GM12872 (cell line): Measurements from ENCODE around the gene EFCAB7.

Experiments
- CTCF ChIP-seq: IDR thresholded peaks from 3 replicates; pipeline ENCODE4 v1.5.1; 2011; ENCODE audit warnings: low read depth, mild to moderate bottlenecking, low read length, moderate library complexity; ENCODE audit not compliant: insufficient read depth

The EFCAB7 gene

DNA sequence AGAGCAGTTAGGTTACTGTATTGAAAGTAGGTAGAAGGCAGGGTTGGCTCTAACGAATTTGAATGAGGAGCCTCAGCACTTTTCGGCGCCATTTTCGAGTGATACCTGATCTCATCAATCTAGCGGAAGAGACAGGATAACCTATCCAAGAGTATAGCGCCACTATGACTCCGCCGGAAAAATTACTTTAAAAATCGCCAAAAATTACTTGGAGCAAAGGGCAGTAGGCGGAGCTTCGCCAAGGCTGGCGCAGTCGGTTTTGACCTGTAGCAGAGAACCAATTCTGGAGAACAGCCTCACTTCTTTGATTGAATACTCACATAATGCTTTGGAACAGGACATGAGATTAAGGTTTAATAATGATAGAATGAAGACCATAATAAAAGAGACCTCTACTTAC is 25.6 kb downstream of the EFCAB7 start:
- TF ChIP-seq CTCF: no peak

GRCh38 chr1:63555480-63555879 is 32.2 kb downstream of the EFCAB7 start:
- TF ChIP-seq CTCF: no peak

GRCh38 chr1:63557365-63557987 is 34.2 kb downstream of the EFCAB7 start:
- TF ChIP-seq CTCF: peak; percentile 49; the same call in 1 of the 3 replicates

GRCh38 chr1:63559357-63559756 is 36.0 kb downstream of the EFCAB7 start:
- no peak for TF ChIP-seq CTCF

- TF ChIP-seq CTCF: no peak
Measured at GRCh38 chr1:63563745-63564144, 40.4 kb downstream of the EFCAB7 start.

- no peak for TF ChIP-seq CTCF
Measured at GRCh38 chr1:63569068-63569467, 45.7 kb downstream of the EFCAB7 start.

GRCh38 chr1:63569640-63570316 is 46.5 kb downstream of the EFCAB7 start:
- TF ChIP-seq CTCF: no peak
